ENCODE data around the gene LCE1E. TPM values are rescaled to one million over a fixed set of nuclear protein-coding genes. Genes with fewer than 3 reads are reported as not detected.

Gene LCE1E
- total RNA-seq, 1 donor from 2014 or later: not detected

DNA sequence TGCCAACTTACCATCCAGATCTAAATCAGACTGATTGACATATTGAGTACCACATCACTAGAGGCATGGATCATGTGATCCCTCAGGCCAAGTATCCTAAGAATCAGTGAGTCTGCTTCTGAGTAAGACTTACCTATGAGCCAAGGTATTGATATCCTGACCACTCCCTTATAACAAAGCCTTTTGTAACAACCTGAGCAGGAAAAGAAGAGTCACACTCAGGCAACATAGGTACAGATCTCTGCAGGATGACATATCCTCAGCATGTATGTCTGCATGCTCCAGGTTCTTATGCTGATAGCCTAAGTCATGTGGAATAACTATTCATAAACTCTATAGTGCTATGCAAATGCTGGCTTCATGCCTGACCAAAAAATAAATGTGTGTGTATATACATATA is 38.9 kb downstream of the LCE1E start:
- Mint-ChIP-seq H3K27ac (ENCODE audit: unreplicated experiment) (no peak overlapping the region), H3K4me3 (ENCODE audit: unreplicated experiment) (no peak overlapping the region), H3K36me3 (ENCODE audit: unreplicated experiment) (no peaks in the 10 kb centered on the region), H3K27me3 (ENCODE audit: unreplicated experiment) (no peaks in the 10 kb centered on the region), H3K9me3 (ENCODE audit: unreplicated experiment) (peaks cover 4% of the 10 kb centered on the region), H3K4me1 (ENCODE audit: unreplicated experiment) (no peaks in the 10 kb centered on the region)
- DNase-seq (ENCODE audit: extremely low spot score, unreplicated experiment): no peak
- TF ChIP-seq, protein P1, sequence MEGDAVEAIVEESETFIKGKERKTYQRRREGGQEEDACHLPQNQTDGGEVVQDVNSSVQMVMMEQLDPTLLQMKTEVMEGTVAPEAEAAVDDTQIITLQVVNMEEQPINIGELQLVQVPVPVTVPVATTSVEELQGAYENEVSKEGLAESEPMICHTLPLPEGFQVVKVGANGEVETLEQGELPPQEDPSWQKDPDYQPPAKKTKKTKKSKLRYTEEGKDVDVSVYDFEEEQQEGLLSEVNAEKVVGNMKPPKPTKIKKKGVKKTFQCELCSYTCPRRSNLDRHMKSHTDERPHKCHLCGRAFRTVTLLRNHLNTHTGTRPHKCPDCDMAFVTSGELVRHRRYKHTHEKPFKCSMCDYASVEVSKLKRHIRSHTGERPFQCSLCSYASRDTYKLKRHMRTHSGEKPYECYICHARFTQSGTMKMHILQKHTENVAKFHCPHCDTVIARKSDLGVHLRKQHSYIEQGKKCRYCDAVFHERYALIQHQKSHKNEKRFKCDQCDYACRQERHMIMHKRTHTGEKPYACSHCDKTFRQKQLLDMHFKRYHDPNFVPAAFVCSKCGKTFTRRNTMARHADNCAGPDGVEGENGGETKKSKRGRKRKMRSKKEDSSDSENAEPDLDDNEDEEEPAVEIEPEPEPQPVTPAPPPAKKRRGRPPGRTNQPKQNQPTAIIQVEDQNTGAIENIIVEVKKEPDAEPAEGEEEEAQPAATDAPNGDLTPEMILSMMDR (IDR thresholded peaks at IDR 0.05): no peak

DNA sequence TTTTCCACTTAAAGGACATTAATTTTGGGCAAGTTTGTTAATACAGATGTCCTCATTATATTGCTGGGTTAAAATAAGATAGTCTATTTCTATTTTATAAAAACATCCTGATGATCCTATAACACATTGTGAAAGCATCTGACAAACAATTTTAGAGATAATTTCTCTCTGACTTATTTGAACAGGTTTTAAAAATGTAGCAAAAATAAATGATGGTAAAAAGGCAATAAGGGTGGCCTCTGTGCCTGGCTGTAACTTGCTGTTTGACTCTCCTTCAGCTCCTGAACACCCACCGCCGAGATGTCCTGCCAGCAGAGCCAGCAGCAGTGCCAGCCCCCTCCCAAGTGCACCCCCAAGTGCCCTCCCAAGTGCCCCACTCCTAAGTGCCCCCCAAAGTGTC is 41.1 kb downstream of the LCE1E start, which contains the start of gene LCE1A:
Gene LCE1A, plus strand, starts transcription at position 301 of the 400 bp plus-strand sequence. Its CDS starts 0 bp downstream, at position 301.
- TF ChIP-seq, protein P1 (IDR thresholded peaks at IDR 0.05): no peak
- Mint-ChIP-seq H3K4me1 (ENCODE audit: unreplicated experiment) (no peaks in the 10 kb centered on the region), H3K27me3 (ENCODE audit: unreplicated experiment) (no peaks in the 10 kb centered on the region), H3K36me3 (ENCODE audit: unreplicated experiment) (no peaks in the 10 kb centered on the region), H3K27ac (ENCODE audit: unreplicated experiment) (no peak within 1 kb of the TSS), H3K4me3 (ENCODE audit: unreplicated experiment) (no peak within 1 kb of the TSS), H3K9me3 (ENCODE audit: unreplicated experiment) (peaks cover 4% of the 10 kb centered on the region)
- no peak for DNase-seq (ENCODE audit: extremely low spot score, unreplicated experiment)

DNA sequence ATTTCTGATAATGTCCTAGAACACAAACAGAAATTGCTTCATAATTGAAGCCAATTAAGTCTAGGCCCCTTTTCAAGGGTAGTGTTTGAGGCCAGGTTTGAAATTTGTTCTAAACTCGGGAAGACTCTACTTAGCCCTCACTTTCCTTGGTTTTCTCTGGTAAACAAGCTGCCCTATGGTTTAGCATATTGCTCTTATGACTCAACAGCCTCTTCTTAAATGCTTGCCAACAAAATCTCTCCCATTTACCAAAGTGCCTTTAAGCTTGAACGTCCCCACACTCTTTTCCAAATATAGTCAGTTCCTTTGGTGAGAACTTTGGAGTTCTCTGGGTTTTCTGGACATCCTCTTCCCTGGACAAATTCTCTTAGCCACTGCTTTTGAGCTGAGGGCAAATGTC is 50.8 kb downstream of the LCE1E start:
- no peak overlapping the region for H3K27ac Mint-ChIP-seq (ENCODE audit: unreplicated experiment)
- no peaks in the 10 kb centered on the region for H3K4me1 Mint-ChIP-seq (ENCODE audit: unreplicated experiment)
- H3K36me3 Mint-ChIP-seq (ENCODE audit: unreplicated experiment): no peaks in the 10 kb centered on the region
- DNase-seq (ENCODE audit: extremely low spot score, unreplicated experiment): no peak
- TF ChIP-seq, protein P1 (IDR thresholded peaks at IDR 0.05): no peak
- H3K9me3 Mint-ChIP-seq (ENCODE audit: unreplicated experiment): peaks cover 5% of the 10 kb centered on the region
- H3K27me3 Mint-ChIP-seq (ENCODE audit: unreplicated experiment): no peaks in the 10 kb centered on the region
- H3K4me3 Mint-ChIP-seq (ENCODE audit: unreplicated experiment): no peak overlapping the region

Other genes starting within 250 kb of the LCE1E start
- gene LCE3E, start 219.5 kb upstream of the LCE1E start, total RNA-seq: not detected in 2 replicates
- not detected in 2 replicates for gene LCE3D, start 205.7 kb upstream of the LCE1E start, total RNA-seq
- not detected in 2 replicates for gene LCE3C, start 186.0 kb upstream of the LCE1E start, total RNA-seq
- not detected in 2 replicates for gene LCE3B, start 172.4 kb upstream of the LCE1E start, total RNA-seq
- gene LCE3A, start 163.2 kb upstream of the LCE1E start, total RNA-seq: not detected in 2 replicates
- not detected in 2 replicates for gene LCE2D, start 122.9 kb upstream of the LCE1E start, total RNA-seq
- gene LCE2C, start 111.0 kb upstream of the LCE1E start, total RNA-seq: not detected in 2 replicates
- not detected in 2 replicates for gene LCE2B, start 100.1 kb upstream of the LCE1E start, total RNA-seq
- not detected in 2 replicates for gene LCE2A, start 87.9 kb upstream of the LCE1E start, total RNA-seq
- not detected in 2 replicates for gene LCE4A, start 78.1 kb upstream of the LCE1E start, total RNA-seq
- gene KPRP, start 28.2 kb upstream of the LCE1E start, total RNA-seq: not detected in 2 replicates
- gene LCE1F, start 11.1 kb upstream of the LCE1E start, total RNA-seq: not detected in 2 replicates
- not detected in 2 replicates for gene LCE1D, start 10.5 kb downstream of the LCE1E start, total RNA-seq
- not detected in 2 replicates for gene LCE1C, start 20.4 kb downstream of the LCE1E start, total RNA-seq
- not detected in 2 replicates for gene LCE1B, start 25.7 kb downstream of the LCE1E start, total RNA-seq
- gene LCE1A, start 41.2 kb downstream of the LCE1E start, total RNA-seq: not detected in 2 replicates
- not detected in 2 replicates for gene LCE6A, start 56.6 kb downstream of the LCE1E start, total RNA-seq
- gene LCE7A, start 73.7 kb downstream of the LCE1E start, total RNA-seq: not detected in 2 replicates
- gene SMCP, start 92.1 kb downstream of the LCE1E start, total RNA-seq: not detected in 2 replicates
- gene IVL, start 122.3 kb downstream of the LCE1E start, total RNA-seq: not detected in 2 replicates
- gene SPRR5, start 160.9 kb downstream of the LCE1E start, total RNA-seq: not detected in 2 replicates
- not detected in 2 replicates for gene SPRR4, start 184.4 kb downstream of the LCE1E start, total RNA-seq
- gene SPRR1A, start 197.8 kb downstream of the LCE1E start, total RNA-seq: not detected in 2 replicates
- not detected in 2 replicates for gene SPRR3, start 215.5 kb downstream of the LCE1E start, total RNA-seq
- gene SPRR1B, start 244.9 kb downstream of the LCE1E start, total RNA-seq: not detected in 2 replicates

Data from osteocyte (in vitro differentiated cells).